NCI-H187 treated with DMSO at 0.1 percent for 48 hours (cell line): Measurements from ENCODE around the gene CCDC85B.
A peak's percentile ranks its signal among the peaks of the same experiment; 100 is the strongest.

Experiments used
- DNase-seq: peaks from one replicate; lab custom pipeline; 2025; lab: John Stamatoyannopoulos, UW

Gene CCDC85B

DNA sequence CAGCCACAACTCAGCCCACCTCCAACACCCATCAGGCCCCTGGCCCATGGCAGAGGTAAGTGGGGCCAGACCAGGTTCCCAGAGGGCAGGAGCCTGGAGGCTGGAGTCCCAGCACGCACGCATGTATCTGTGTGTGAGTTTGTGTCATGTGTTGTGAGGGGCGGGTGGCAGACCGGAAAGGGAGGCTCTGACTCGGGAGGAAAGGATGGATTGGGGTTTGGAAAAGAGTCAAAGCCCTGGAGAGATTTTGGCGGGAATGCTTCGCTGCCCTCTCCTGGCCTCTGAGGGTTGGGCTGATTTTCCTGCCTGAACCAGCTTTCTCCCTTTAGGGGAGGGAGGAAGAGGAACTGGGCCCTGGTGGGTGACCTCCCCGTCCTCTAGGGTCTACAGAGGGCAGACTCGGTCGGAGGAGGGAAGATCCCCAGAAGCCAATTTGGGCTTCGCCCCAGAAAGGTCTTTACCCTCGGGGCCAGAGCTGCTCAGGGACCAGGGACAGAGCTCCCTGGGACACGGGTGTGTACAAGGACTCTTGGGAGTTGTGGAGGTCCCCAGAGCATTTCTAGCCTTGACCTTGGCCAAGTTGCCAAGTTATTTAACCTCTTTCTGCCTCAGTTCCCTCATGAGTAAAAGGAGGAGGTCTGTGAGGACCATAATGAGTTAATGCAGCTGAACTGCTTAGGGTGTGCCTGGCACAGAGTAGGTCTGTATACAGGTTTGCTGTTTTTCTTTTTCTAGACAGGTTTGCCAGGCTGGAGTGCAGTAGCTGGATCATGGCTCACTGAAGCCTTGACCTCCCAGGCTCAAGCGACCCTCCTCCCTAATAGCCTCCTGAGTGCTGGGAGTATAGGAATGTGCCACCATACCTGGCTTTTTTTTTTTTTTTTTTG lies 21.5 kb downstream of the CCDC85B start:
- no peak for DNase-seq

- no peak for DNase-seq
Measured at GRCh38 chr11:65912845-65913244, 22.4 kb downstream of the CCDC85B start.

- no peak for DNase-seq
Measured at GRCh38 chr11:65915101-65915820, 24.8 kb downstream of the CCDC85B start.

- DNase-seq, result no peak
Measured at GRCh38 chr11:65915821-65916251, 25.4 kb downstream of the CCDC85B start.

GRCh38 chr11:65916391-65916790 lies 25.9 kb downstream of the CCDC85B start:
- no peak for DNase-seq

GRCh38 chr11:65917077-65917433 lies 26.6 kb downstream of the CCDC85B start:
- DNase-seq, result no peak

- DNase-seq, result no peak
Measured at GRCh38 chr11:65917434-65918210, 27.1 kb downstream of the CCDC85B start.

GRCh38 chr11:65918211-65919140 lies 28.0 kb downstream of the CCDC85B start, which contains the start of gene C11orf68:
C11orf68 (minus strand) TSS chr11:65919062; CDS start chr11:65919031, 31 bp downstream.
- no peak for DNase-seq

GRCh38 chr11:65919141-65919572 lies 28.7 kb downstream of the CCDC85B start, which contains the start of gene DRAP1:
DRAP1 (plus strand) TSS chr11:65919426; CDS start chr11:65919502, 76 bp downstream.
- DNase-seq, result peak; percentile 85

DNA sequence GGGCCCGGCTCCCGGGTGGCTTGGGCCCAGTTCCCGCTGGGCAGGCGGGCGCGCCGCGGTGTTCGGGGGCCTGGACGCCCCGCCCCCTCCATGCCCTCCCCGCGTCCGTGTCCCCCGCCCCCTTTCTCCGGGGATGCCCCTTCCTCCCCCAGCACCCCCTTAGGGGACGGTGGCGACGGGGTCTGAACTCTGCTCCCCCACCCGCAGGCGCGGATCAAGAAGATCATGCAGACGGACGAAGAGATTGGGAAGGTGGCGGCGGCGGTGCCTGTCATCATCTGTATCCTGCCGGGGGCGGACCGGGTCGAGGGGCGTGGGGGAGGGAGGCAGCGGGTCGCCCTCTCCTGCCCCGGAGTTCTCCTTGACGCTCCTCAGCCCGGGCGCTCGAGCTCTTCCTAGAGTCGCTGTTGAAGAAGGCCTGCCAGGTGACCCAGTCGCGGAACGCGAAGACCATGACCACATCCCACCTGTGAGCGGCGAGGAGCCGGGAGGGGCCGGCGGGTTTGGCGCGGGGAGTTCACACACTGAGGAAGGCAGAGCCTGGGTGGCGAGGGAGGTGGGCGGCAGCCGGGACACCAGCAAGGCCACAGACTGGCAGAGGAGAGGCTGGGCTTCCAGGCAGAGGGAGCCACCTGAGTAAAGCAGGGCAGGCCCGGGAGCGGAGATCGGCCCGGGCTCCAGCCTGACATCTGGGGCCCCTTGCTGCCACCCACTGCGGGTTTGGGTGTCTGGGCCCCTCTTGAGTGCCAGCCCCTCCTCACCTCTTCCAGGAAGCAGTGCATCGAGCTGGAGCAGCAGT lies 29.3 kb downstream of the CCDC85B start:
- DNase-seq, result no peak

DNA sequence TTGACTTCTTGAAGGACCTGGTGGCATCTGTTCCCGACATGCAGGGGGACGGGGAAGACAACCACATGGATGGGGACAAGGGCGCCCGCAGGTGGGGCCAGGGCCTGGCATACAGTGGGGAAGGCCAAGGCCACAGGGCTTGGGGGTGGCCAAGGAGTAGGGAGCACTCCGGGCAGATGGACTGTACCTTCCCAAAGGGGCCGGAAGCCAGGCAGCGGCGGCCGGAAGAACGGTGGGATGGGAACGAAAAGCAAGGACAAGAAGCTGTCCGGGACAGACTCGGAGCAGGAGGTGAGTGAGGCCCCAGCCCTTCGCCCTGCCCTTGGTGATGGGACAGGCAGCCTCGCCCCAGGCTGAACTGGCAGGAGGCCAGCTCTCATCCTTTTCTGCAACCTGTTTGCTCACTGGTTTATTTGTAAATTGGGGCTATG lies 29.9 kb downstream of the CCDC85B start:
- no peak for DNase-seq

DNA sequence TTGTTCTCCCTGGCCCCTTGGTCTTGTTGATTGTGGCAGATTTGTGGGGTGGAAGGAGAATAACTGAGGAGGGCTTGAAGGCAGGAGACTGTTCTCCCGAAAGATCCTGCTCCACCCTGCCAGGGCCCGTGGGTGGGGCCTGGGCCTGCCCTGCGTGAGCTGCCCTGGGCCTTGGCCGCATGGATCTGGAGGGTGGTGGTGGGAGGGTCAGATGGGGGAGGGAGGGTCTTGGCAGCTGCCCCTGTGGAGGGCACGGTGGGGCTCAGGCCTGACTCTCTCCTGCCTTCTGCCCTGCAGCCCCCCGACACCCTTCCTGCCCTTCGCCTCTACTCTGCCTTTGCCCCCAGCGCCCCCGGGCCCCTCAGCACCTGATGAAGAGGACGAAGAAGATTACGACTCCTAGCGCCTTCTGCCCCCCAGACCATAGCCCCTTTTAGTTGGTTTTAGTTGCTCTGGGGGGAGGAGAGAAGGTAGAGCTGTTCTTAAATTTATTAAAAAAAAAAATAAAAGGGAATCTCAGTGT lies 30.6 kb downstream of the CCDC85B start:
- no peak for DNase-seq

- no peak for DNase-seq
Measured at GRCh38 chr11:65921876-65922275, 31.4 kb downstream of the CCDC85B start.

DNA sequence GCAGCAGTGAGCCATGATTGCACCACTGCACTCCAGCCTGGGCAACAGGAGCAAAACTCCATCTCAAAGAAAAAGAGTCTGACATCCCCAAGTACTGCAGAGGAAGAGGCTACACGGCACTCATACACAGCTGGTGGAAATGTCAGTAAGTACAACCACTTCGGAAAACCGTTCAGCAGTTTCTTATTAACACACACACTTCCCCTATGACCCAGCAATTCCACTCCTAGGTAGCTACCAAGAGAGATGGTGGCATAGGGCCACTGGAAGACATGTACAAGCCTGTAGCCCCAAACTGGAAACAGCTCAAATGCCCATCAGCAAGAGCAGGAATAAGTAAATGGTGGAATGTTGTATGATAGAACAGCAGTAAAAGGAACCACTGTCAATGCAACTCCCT lies 32.1 kb downstream of the CCDC85B start:
- DNase-seq, result no peak

- no peak for DNase-seq
Measured at GRCh38 chr11:65925397-65925796, 34.9 kb downstream of the CCDC85B start.

DNA sequence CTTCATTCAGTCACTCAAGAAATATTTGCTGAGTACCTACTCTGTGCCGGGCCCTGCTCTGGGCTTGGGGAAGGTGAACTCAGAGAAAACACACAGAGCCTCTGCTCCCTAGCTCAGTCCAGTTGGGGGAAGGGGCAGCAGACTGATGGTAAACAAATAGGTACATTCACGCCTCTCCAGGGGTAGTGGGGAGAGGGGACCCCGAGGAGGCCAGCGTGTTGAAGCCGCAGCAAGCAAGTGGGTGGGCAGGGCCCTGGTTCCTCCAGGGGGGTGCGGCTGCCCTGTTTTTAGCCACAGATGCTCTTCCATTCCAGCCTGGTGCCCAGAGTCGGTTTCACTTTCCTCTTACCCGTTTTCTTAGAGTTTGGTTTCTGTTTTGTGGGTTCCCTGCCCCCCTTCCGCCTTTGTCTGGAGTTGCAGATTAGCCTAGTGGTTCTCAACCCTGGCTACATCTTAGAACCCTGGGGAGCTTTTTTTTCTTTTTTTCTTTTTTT lies 37.5 kb downstream of the CCDC85B start:
- DNase-seq, result no peak

GRCh38 chr11:65928667-65929066 lies 38.2 kb downstream of the CCDC85B start:
- no peak for DNase-seq

DNA sequence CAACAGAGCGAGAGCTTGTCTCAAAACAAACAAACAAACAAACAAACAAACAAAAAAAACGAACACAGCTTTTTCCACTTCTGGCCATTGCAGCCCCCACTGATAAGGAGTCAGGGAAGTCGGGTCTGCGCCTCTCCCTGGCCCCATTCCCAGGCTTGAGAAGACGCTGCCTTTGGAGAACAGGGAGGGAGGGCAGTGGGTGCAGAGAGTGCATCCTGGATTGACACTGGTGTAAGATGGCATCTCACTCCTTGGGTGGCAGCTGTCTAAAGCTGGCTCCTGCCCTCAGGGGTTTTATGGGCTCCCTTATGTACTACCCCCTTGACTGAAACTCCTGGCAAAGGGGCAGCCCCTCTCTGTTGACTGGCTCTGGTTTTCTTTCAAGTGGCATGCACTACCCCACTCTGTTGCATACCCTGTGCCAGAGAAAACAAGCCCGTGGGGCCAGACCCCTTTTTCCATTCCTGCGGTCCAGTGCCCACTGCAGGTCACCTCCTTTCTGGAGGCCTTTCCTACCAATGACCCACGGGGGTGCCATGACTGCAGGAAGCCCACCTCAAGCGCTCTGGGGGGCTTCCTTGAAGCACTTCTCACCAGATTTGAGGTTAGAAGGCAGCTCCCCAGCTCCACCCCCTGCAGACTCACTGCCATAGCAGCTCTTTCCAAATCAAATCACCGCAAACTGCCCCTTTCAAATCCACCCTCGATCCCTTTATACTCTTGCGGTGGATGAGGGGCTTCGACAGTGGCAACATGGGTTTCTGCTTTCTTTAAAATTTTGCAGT lies 41.5 kb downstream of the CCDC85B start:
- DNase-seq, result no peak

DNA sequence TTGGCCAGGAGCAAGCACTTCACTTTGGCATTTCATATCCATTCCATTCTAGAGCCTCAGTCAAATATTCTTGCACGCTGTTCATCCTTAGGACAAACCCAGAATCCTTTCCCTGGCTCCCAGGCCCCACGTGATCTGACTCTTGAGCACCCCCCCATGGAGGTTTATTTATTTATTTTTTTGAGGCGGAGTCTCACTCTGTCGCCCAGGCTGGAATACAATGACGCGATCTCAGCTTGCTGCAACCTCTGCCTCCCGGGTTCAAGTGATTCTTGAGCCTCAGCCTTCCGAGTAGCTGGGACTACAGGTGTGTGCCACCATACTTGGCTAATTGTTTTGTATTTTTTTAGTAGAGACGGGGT lies 42.1 kb downstream of the CCDC85B start:
- no peak for DNase-seq
